Measurements from ENCODE around the gene CSNK1D.
"Not testable (repeated sequence)": the region's sequence is repeated elsewhere in the genome, so short reads cannot be mapped to it uniquely, and the experiment has no call there.

Gene CSNK1D

DNA sequence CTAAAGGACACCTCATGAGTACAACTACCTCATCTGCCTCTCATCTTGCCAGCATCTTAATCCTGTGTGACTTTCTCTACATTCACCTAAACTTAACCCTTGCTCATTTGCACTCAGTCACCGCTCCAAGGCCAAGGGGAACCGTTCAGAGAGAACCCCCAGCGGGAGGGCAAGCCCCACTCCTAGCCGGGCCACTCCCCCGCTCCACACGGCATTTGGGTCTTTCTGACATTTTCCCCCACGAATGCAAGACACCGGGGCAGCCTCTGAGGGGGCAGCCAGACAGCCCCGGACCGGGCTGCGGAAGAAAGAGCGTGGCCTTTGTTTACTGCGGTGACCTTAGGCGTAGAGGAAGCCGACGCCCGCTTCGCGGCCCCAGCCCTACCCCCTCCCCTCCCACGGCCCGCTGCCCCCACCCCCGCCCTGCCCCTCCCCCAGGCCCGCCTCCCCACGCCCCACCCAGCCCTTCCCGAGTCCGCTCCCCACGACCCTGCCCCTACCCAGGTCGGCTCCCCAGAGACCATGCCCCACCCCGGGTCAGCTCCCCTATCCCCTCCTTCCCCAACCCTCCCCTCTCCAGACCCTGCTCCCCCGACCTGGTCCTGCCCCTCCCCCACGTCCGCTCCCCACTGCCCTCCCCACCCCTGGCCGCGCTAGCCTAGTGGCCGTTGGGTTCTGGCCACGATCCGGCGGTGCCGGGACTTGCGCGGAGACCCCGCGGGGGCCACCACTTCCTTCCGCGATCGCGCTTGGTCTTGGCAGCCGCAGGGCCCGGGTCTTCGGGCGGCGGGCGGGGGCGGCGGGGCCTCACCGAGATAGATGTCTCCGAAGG, 789 bp downstream of the CSNK1D start:
- DNase-seq, result no peak

DNA sequence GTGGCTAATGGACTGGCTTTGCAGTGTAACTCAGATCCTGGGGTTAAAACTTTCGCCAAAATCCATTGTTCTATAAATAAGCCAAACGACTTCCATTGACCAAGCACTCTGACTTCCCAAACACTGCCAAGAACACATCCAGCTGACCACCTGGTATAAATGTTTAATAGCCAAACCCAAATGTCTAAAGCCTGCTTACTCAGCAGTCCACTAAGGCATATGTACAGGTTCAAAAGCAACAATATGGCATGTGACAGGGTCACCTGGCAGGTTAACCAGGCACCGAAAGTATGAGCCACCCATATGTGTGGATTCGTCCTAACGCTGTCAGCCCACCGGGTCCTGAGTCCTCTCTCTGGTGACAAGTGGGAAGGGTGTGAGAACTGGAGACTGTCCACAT, 2.1 kb downstream of the CSNK1D start:
- DNase-seq, result no peak

DNA sequence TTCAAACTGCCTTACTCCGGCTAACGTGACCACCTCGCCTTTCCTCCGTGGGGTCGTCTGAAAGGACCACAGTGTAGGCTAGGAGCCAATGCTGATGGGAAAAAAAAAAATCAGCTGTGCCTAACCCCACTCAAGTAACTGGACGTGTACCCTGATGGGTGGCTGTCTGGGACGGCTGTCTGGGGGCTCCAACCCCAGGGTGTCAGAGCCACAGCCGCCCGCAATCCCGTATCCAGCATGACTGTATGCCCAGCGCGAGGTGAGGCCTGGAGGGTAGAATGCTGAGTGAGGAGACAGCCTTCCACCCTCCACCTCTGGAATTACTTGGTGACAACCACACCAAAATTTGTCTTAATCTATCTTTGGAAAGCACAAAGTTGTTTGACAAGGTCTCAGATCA, 2.8 kb downstream of the CSNK1D start:
- DNase-seq, result no peak

DNA sequence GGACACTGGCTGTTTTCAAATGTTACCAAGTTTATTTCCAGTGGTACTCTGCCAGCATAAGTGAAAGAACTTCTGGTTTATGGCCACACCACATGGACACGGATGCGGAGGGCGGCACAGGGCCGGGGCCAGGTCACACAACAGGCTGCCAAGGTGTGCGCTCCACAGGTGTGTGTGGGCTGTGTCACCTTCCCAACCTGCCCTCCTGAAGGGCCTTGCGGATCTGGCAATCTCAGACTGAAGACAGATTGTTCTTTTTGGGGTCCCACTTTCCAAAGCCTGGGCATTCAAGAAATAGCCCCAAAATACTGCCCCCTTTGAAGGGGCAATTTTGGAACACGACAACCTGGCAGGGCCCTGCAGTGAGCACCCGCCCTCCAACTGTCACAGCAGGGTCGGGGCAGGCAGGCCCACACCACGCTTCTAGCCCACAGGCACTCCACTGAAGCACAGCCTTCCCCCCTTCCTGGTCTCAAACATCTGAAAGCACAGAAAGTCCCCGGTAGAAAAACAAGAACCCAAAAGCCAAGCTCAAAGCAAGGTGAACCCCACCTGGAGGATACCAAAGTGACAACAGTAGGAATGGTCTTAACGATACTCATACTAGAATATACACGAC, 3.5 kb downstream of the CSNK1D start:
- DNase-seq, result no peak

DNA sequence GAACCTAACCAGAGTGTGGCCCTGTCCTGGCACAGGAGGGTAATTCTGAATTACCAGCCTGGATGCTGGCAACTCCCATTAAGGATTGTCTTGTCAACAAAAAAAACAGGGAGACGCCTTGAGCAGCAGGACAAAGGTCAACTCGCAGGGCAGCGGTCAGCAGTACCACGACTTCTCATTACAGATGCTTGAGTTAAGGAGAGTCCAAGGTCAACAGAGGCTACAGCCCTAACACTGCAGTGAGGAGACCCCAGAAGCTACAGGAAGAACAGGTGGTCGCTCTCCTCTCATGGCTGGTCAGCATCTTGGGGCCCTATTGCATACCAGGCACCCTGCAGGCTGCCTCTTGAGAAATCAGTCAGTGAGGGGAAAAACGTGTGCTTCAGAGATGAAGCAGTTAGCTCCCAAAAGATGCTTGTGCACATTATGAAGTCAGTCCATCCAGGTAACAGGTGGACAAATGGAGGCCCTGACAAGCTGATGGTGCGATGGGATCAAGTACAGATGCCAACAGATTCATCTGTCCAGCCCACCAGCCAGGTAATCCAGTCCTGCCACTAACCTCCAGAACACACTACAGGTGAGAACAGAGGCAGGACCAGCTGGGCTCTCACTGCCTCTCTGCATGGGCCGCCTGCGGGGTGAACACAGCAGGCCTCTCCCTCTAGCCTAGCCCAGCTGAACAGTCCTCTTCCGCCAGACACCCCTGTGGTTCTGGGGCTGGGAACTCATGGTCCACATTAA, 4.2 kb downstream of the CSNK1D start:
- DNase-seq, result no peak

DNA sequence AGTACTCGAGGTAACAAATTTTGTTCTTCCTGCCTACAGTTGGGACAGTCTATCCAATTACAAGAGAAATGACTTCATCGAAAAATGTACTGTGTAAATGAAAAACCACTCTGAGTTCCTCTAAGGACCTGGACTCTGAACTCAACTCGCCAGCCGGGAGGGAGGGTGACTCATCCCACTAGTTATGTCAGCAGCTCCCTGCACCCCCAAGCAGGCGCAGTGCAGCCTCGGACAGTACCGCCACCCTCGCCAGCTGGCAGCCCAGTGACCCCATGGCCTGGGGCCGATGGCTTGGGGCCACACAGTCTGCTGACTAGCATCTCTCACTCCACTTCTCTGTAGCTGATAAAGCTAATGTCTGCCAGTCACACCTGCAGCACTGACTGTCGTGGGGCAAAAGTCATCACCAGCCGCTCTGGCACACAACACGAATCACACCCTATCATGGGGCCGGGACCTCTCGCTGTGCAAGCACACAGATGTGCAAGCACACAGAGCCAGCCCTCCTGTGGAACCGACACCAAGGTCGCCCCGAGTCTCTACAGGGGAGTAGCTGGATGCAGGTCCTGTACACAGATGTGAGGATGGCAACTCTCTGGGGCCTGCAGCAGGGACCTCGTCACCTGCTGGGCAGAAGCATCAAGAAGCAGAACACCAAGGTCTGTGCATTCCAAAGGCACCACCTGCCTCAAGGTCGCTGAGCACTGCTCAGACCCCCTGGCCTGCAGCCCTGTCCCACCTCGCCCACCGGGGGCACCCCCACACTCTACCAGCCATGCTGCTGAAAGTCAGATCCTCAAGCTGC, 5.7 kb downstream of the CSNK1D start:
- peak; percentile 68 for DNase-seq

DNA sequence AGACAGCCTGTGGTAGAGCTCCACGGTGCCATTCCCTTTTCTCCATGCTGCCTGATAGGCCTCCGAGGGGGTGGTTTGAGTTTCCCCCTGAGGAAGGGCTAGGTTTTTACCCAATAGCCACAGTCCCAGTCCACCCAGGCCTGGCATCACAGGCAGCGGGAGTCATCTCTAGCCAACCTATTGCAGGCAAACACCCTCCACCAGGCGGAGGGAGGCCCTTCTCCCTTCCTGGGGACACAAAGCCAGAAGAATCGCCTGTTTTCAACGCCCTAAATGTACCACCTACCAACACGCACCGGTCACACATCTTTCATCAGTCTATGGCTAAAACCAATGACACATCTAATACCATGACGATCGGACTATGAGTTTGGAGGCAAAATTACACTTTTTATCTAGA, 7.4 kb downstream of the CSNK1D start:
- DNase-seq, result no peak

DNA sequence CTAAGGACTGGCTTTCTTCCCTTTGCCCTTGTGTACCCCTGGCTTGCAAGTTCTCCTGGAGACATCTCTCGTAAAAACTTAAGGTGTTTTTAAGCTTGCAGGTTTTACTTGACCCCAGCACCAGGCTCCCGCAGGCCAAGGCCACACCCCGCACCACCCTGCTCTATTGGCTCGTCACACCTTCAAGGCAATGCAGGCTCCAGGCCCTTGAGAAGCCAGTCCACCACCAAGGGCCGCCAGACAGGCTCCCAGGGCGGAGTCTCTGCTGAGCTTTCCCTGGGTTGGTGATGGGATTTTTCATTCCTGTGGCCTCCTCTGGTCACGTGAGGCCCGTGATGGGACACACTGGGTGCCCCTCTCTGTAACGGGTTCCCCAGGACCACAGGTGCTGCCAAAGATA, 9.9 kb downstream of the CSNK1D start:
- DNase-seq, result no peak

DNA sequence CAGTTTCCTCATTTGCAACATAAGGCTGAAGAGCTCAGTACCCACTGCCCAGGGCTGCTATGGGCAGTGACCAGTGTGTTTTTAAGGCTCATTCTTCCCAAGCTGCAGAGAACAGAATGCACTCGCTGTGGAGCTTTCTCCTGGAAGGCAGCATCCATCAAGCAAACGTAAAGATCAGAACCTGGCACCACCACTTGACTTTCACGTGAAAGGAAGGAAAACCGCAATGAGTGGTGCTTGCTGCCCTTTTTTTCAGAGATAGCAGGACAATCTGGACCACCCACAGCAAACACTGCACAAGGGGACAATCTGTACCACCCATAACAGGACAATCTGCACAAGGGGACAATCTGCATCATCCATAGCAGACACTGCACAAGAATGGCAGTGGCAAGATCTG, 11.2 kb downstream of the CSNK1D start:
- no peak for DNase-seq

DNA sequence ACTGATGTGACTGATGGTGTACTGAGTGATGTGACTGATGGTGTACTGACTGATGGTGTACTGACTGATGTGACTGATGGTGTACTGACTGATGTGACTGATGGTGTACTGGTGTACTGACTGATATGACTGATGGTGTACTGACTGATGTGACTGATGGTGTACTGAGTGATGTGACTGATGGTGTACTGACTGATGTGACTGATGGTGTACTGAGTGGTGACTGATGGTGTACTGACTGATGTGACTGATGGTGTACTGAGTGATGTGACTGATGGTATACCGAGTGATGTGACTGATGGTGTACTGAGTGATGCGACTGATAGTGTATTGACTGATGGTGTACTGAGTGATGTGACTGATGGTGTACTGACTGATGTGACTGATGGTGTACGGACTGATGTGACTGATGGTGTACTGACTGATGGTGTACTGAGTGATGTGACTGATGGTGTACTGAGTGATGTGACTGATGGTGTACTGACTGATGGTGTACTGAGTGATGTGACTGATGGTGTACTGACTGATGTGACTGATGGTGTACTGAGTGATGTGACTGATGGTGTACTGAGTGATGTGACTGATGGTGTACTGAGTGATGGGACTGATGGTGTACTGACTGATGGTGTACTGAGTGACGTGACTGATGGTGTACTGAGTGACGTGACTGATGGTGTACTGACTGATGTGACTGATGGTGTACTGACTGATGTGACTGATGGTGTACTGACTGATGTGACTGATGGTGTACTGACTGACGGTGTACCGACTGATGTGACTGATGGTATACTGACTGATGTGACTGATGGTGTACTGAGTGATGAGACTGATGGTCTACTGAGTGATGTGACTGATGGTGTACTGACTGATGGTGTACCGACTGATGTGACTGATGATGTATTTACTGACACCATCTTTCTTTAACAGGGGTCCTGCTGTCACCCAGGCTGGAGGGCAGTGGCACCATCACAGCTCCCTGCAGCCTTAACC, 13.2 kb downstream of the CSNK1D start:
- DNase-seq, result not testable (repeated sequence)

DNA sequence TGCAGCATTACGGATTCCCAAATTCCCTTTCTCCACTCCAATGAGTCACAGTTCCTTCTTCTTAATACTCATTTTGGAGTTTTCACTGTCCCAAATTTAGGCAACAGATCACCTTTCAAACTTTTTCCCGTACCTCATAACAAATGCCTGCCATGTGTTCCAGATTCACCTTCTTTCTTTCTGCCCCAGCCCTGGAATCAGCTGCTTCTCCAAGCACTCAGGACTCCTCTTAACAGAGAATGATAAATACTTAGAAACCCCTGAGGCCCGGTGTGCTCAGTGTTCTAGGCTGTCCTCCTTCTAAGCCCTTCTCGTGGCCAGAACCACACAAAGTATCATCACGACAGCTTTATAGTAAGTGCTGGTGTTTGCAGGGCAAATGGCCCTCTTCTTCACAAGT, 14.9 kb downstream of the CSNK1D start:
- DNase-seq, result no peak

DNA sequence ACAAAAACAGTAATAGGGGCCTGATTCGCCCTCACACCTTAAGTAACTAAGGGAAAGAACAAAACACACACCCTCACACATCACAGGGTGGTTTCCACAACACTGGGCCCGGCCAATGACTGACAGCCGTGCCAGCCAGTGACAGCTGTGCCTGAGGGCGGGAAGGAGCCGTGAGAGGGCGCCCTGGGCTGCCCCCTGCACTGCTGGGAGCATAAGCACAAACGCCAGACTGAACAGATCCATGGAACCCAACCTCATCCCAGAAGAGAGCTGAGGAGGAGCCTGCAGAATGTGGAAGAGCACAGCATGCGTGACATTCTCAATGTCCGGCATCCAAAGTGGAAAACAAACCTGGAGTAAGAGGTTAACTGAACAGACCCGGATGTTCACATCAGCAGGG, 16.0 kb downstream of the CSNK1D start:
- no peak for DNase-seq

DNA sequence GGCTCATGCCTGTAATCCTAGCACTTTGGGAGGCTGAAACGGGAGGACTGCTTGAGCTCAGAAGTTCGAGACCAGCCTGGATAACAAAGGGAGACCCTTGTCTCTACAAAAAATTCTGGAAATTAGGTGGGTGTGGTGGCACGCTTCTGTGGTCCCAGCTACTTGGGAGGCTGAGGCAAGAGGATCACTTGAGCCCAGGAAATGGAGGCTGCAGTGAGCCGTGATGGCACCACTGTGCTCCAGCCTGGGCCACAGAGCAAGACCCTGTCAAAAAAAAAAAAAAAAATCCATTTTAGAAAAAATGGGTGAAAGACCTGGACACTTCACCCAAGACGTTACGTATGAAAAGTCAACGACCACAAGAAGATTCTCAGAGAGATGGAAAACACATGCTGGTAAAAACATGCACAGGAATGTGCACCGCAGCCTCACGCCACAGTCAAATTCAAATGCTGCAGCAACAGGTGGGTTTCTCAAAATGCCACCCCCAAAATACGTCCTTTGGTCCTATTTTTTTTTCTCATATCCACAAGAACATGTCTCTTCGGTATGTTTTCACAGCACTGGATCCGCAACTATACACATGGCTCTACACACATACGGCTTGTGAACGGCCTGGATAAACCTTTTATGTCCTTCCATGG, 17.1 kb downstream of the CSNK1D start:
- no peak for DNase-seq

DNA sequence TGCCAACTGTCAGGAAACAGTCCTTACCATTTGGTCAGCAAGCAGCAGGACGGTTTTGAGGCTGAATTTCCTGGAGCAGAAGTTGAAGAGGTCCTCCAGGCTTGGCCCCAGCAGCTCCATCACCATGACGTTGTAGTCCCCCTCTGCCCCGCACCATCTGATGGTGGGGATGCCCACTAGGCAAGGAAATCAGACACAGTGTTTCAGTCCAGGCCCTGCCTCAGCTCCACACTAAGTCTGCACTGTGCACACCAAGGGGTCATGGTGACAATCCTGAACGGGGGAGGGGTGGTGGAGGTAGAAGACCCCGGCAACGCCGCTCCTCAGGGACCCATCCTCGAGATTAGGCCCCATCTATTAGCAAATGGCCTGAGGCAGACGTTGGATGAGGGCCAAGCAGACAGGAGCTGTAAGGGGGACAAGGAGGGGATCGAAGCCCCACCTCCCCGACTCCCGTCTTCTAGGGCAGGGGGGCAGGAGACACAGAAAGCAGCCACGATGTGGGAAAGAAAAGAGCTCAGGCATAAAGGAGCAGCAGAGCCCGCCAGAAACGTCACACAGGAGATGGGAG, 18.0 kb downstream of the CSNK1D start:
- no peak for DNase-seq

DNA sequence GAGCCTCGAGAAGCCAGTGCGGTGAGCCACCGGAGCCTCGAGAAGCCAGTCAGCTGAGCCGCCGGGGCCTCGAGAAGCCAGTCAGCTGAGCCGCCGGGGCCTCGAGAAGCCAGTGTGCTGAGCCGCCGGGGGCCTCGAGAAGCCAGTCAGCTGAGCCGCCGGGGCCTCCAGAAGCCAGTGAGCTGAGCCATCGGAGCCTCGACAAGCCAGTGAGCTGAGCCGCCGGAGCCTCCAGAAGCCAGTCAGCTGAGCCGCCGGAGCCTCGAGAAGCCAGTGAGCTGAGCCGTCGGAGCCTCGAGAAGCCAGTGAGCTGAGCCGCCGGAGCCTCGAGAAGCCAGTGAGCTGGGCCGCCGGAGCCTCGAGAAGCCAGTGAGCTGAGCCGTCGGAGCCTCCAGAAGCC, 18.8 kb downstream of the CSNK1D start:
- not testable (repeated sequence) for DNase-seq

DNA sequence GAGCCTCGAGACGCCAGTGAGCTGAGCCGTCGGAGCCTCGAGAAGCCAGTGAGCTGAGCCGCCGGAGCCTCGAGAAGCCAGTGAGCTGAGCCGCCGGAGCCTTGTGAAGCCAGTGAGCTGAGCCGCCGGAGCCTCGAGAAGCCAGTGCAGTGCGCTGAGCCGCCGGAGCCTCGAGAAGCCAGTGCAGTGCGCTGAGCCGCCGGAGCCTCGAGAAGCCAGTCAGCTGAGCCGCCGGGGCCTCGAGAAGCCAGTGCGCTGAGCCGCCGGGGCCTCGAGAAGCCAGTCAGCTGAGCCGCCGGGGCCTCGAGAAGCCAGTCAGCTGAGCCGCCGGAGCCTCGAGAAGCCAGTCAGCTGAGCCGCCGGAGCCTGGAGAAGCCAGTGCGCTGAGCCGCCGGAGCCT, 19.4 kb downstream of the CSNK1D start:
- DNase-seq, result not testable (repeated sequence)

DNA sequence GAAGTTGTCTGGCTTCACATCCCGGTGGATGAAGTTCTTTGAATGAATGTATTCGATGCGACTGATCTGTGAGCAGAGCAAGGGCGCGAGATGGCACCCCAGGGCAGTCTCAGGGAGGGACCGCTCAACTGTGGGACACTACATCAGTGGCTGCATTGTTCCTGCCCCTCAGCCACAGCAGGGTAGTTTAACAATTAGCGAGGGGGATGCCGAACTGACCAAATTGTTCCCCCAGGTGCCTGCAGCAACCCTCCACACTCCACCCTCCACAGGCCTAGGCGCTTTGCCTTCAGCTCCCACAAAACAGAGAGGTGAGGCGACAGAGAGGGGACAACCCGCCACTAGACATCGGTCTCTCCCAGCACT, 20.3 kb downstream of the CSNK1D start:
- no peak for DNase-seq

DNA sequence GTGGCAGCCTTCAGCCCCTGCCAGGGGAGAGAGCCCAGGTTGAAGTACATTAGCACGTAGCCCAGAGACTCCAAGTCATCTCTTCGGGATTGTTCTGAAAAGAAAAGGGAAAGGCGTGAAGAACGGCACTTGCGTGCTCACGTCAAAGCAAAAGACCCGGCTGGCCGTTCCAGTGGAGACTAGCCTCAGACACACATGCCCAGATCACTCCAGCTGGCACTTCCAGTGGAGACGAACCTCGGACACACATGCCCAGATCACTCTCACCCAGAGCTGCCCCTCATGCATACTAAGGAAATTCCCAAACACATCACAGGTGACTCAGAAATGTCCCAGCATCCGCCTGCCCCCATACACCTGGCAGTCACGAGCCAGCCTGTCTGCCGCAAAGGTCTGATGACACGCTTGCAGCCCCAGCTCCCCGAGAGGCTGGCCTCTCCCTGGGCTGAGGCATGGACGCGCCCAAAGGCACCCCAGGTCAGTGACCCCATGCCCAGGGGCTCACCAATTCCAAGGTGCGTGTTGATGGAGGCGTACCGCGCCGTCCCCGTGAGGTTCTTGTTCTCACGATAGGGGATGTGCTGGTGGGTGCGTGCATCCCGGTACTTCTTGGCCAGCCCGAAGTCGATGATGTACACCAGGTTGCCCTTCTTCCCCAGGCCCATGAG, 20.9 kb downstream of the CSNK1D start:
- DNase-seq, result no peak

DNA sequence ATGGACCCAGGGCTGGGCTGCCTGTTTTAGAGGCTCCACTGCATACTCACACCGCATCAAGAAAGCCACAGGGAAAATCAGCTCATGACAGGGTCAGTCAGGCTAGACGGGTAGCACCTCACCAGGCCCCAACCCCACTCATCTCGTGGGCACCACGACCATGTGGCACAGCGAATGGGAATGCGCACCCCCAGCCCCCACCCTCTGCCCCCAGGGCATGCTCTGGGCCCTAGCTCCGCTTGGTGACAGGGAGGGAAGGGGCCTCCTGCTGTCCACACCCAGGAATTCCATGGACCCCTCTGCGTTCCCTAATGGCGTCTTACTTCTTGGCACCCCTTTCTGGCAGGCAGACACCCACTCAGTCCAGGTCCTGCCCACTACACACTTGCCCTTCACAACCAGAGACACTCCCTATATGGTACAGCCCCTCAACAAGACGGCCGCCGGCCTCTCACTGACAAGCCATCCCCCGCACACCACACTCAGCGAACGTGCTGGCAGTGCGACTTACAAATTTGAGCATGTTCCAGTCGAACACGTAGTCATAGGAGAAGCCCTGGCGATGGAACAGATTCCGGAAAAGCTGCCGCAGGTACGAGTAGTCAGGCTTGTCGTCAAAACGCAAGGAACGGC, 22.5 kb downstream of the CSNK1D start:
- no peak for DNase-seq

Measured in right forelimb (tissue), 1 donor.